Glutamatergic neuron (in vitro differentiated cells): Measurements from ENCODE around the gene KCNC1. TPM values are rescaled to one million over a fixed set of nuclear protein-coding genes. Genes with fewer than 3 reads are reported as not detected.

Experiments
- DNase-seq: peaks from one replicate; pipeline ENCODE4 v3.0.0; 2022
- H3K27ac Mint-ChIP-seq: one replicate; pipeline ENCODE4 v1.8.0; 2020; ENCODE audit warnings: mild to moderate bottlenecking, mixed read lengths, inconsistent platforms; ENCODE audit not compliant: unreplicated experiment
- H3K27me3 Mint-ChIP-seq: one replicate; pipeline ENCODE4 v1.8.0; 2020; ENCODE audit warnings: mild to moderate bottlenecking, moderate library complexity, mixed read lengths, inconsistent platforms; ENCODE audit not compliant: unreplicated experiment
- H3K36me3 Mint-ChIP-seq: one replicate; pipeline ENCODE4 v1.8.0; 2020; ENCODE audit warnings: mild to moderate bottlenecking, mixed read lengths, inconsistent platforms; ENCODE audit not compliant: unreplicated experiment
- H3K4me1 Mint-ChIP-seq: one replicate; pipeline ENCODE4 v1.8.0; 2020; ENCODE audit warnings: mild to moderate bottlenecking, low read depth, mixed read lengths, inconsistent platforms; ENCODE audit not compliant: unreplicated experiment
- H3K4me3 Mint-ChIP-seq: one replicate; pipeline ENCODE4 v1.8.0; 2020; ENCODE audit warnings: mild to moderate bottlenecking, mixed read lengths, inconsistent platforms; ENCODE audit not compliant: unreplicated experiment
- H3K9me3 Mint-ChIP-seq: one replicate; pipeline ENCODE4 v1.8.0; 2020; ENCODE audit warnings: mild to moderate bottlenecking, moderate library complexity, mixed read lengths, inconsistent platforms; ENCODE audit not compliant: unreplicated experiment
- long read RNA-seq: library from polyadenylated mRNA; unstranded; transcript quantifications from one replicate; pipeline ENCODE4 v2.0.0, GENCODE V29; 2020; ENCODE audit not compliant: unreplicated experiment
- total RNA-seq: library from RNA; stranded (reverse); fragmentation: NEBNext Ultra II Directional; extraction: Animal tissue kit (Norgen Biotek cat#: 25700); gene quantifications from one replicate; pipeline ENCODE4 v1.2.1, GENCODE V29; 2021; ENCODE audit not compliant: unreplicated experiment
- TF ChIP-seq, protein P1 (sequence below): fragments of 200-600 bp; sonication (generic); IDR thresholded peaks from one replicate; pipeline ENCODE4 v1.5.0; 2021; ENCODE audit not compliant: partially characterized antibody, unreplicated experiment

The KCNC1 gene
- total RNA-seq, result 12.6 TPM
- long read RNA-seq, partial matches to known transcripts, result 0 of 1 reads
- long read RNA-seq, other reads (novel, unspliced or antisense), result 1 of 1 reads

DNA sequence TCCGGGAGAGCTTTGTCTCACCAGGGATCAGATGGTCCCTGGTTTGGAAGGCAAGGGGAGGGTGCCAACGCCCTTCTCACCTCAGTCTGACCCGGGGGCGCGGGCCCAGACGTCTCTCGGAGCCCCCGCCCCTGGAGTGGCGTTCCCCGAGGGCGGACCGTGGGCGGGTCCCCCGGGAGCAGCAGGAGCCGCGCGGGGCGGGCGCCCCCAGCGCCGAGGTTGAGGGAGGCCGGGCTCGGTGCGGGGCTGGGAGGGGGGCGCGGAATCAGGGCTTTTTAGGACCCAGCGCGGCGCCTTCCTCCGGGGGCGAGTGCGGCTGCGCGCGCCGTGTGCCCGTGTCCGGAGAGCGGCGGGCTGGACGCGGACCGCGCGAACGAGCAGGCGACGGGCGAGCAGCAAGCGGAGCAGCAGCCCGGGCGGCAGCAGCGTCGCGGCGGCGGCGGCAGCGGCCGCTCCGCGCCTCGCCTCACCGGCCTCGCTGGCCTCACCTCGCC lies at the start of gene KCNC1:
KCNC1 (plus strand) TSS at position 364 of the 494 bp plus-strand sequence. CDS start 1,222 bp downstream, outside the sequence.
- Mint-ChIP-seq H3K36me3 (peaks cover 4% of the 10 kb centered on the region), H3K27me3 (peaks cover 12% of the 10 kb centered on the region), H3K4me1 (peaks cover 20% of the 10 kb centered on the region), H3K9me3 (peaks cover 10% of the 10 kb centered on the region), H3K27ac (peak within 1 kb of the TSS; percentile 71), H3K4me3 (peak within 1 kb of the TSS; percentile 80)
- peak; percentile 86 for DNase-seq
- TF ChIP-seq, protein P1, sequence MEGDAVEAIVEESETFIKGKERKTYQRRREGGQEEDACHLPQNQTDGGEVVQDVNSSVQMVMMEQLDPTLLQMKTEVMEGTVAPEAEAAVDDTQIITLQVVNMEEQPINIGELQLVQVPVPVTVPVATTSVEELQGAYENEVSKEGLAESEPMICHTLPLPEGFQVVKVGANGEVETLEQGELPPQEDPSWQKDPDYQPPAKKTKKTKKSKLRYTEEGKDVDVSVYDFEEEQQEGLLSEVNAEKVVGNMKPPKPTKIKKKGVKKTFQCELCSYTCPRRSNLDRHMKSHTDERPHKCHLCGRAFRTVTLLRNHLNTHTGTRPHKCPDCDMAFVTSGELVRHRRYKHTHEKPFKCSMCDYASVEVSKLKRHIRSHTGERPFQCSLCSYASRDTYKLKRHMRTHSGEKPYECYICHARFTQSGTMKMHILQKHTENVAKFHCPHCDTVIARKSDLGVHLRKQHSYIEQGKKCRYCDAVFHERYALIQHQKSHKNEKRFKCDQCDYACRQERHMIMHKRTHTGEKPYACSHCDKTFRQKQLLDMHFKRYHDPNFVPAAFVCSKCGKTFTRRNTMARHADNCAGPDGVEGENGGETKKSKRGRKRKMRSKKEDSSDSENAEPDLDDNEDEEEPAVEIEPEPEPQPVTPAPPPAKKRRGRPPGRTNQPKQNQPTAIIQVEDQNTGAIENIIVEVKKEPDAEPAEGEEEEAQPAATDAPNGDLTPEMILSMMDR, result no peak

DNA sequence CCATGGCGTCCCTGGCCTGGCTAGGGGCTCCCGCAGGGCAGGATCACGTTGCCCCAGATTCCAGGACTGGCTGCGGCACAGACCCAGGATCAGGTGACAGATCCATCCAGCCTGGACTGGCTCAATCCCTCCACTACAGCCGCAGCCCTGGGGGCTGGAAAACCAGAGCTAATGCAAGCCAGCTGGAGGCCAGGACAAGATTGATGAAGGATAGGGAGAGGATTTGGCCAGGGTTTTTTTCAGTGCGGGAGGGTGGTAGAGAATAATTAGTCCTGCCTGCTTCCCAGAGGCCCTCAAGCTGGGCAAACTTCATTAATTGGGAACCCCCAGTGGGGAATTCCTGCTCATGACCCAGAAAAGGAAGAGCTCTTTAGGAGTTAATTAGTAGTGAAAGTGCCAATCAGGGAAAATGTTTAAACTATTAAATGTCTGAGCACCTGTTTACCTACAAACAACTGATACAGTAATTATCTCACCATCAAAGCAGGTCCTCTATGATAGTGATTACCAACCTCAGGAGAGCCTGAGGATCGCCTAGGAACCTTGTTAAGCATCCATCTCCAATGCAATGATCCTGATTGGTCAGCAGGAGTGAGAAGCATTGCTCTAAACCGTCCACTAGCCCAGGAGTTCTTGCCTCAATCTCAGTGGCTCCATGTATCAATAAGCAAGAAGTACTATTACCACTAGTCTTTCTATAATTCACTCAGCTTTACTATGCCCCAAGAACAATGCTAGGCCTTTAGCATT lies 48.2 kb upstream of the KCNC1 start:
- DNase-seq, result no peak
- Mint-ChIP-seq H3K27me3 (no peaks in the 10 kb centered on the region), H3K9me3 (peaks cover 2% of the 10 kb centered on the region), H3K4me3 (no peak overlapping the region), H3K27ac (no peak overlapping the region), H3K4me1 (no peaks in the 10 kb centered on the region), H3K36me3 (no peaks in the 10 kb centered on the region)
- TF ChIP-seq, protein P1, result no peak

DNA sequence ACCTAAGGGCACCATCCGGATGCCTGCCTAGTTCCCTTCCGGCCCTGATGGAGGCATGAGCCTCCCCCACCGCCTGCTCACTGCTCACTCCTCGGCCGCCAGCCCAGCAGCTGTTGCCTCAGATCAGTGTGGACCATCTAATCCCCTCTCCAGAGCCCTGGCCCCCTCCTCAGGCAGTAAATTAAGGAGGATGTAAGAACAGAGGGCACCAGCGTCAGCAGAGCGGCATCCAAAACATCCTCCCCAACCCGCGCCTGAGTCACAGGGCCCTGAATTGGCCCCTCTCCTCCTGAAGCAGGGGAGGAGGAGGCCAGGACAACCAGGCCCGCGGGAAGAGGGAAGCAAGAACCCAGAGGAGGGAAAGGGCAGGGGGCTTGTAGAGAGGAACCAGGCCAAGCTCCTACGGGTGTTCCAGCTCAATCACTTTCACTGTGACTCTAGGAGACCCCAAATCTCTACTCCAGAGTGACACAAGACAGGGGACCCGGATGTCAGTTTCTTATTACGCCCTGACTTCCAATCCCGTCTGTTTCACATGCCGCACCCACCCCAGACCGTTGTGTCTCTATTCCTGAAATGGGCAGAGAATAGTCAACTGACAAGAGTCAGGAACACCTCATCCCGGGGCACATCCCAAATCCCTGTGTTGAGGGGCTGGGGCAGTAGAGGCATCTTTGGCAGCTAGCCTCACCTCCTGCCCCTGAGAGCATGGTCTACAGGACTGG lies 46.5 kb upstream of the KCNC1 start:
- DNase-seq, result no peak
- Mint-ChIP-seq H3K9me3 (peaks cover 2% of the 10 kb centered on the region), H3K4me1 (no peaks in the 10 kb centered on the region), H3K36me3 (no peaks in the 10 kb centered on the region), H3K27me3 (no peaks in the 10 kb centered on the region), H3K4me3 (no peak overlapping the region), H3K27ac (no peak overlapping the region)
- TF ChIP-seq, protein P1, result no peak

DNA sequence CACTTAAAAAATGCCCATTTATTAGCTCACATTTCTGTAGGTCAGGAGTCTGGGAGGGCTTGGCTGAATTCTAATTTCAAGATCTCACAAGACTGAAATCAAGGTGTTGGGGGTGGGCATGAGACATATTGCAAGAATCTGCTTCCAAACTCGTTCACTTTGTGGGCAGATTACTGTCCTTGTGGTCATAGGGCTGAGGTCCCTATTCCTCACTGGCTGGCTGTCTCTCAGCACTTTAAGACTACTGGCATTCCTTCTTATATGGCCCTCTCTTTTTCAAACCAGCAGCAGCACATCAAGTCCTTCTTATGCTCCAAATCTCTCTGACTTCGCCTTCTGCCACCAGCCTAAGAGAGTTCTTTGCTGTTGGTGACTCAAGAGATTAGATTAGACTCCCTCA lies 43.0 kb upstream of the KCNC1 start:
- Mint-ChIP-seq H3K4me3 (no peak overlapping the region), H3K27me3 (peaks cover 13% of the 10 kb centered on the region), H3K9me3 (peaks cover 2% of the 10 kb centered on the region), H3K27ac (no peak overlapping the region), H3K36me3 (peaks cover 14% of the 10 kb centered on the region), H3K4me1 (no peaks in the 10 kb centered on the region)
- TF ChIP-seq, protein P1, result no peak
- no peak for DNase-seq

DNA sequence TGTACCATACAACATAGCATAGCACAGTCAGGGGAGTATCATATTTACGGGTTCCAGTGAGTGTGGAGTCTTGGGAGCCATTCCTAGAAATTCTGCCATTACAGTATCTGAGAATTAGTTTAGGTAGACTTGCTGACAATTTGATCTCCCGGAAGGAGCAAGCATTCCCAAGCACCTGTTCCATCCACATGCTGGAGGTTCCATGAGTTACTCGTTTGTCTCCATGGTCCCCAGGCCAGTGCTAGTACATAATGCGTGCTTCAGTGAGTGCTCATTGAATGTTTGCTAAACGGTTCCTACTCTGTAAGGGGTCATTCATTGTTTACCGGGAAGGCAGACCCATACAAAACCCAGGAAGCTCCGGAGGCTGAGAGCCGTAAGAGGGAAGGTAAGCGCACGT lies 42.6 kb upstream of the KCNC1 start:
- Mint-ChIP-seq H3K27me3 (peaks cover 15% of the 10 kb centered on the region), H3K9me3 (peaks cover 2% of the 10 kb centered on the region), H3K27ac (no peak overlapping the region), H3K36me3 (peaks cover 14% of the 10 kb centered on the region), H3K4me3 (no peak overlapping the region), H3K4me1 (no peaks in the 10 kb centered on the region)
- TF ChIP-seq, protein P1, result no peak
- no peak for DNase-seq
